Stimulated activated CD8-positive, alpha-beta memory T cell treated with anti-CD3 and anti-CD28 coated beads, Interleukin-2, amount 100 ng/mL, for 48 hours (primary cell): ENCODE data around the gene TUBB4A.

ENCODE experiments used
- DNase-seq, 2 donors: peaks; one replicate each; pipeline ENCODE4 v3.0.0-alpha.2; 2020; ENCODE audit warnings: low read depth in 2 of 2

The TUBB4A gene

GRCh38 chr19:6467384-6467783 lies 34.7 kb downstream of the TUBB4A start:
- no peak for DNase-seq

- no peak for DNase-seq
Measured at GRCh38 chr19:6466526-6467248, 35.4 kb downstream of the TUBB4A start.

GRCh38 chr19:6465663-6466062 lies 36.4 kb downstream of the TUBB4A start:
- no peak for DNase-seq

- no peak for DNase-seq
Measured at GRCh38 chr19:6465006-6465405, 37.1 kb downstream of the TUBB4A start.

- peak in 1 of 2 donors; percentile 20 for DNase-seq
Measured at GRCh38 chr19:6464070-6464873, 37.8 kb downstream of the TUBB4A start, which contains the start of gene CRB3. Gene CRB3 (plus strand): TSS chr19:6464271. CDS start chr19:6464702, 431 bp downstream.

- peak; percentile 96 to 97 for DNase-seq
Measured at GRCh38 chr19:6460099-6460884, 41.8 kb downstream of the TUBB4A start.

- peak in 1 of 2 donors; percentile 46 for DNase-seq
Measured at GRCh38 chr19:6459262-6460098, 42.6 kb downstream of the TUBB4A start, which contains the start of gene SLC25A23. Gene SLC25A23 (minus strand): TSS chr19:6459792. CDS start chr19:6459628, 164 bp downstream.

GRCh38 chr19:6458695-6459261 lies 43.3 kb downstream of the TUBB4A start:
- no peak for DNase-seq

- no peak for DNase-seq
Measured at GRCh38 chr19:6457958-6458694, 44.0 kb downstream of the TUBB4A start.

GRCh38 chr19:6455924-6456323 lies 46.2 kb downstream of the TUBB4A start:
- DNase-seq, result no peak

- no peak for DNase-seq
Measured at GRCh38 chr19:6453951-6454565, 48.1 kb downstream of the TUBB4A start.

- DNase-seq, result no peak
Measured at GRCh38 chr19:6452899-6453298, 49.2 kb downstream of the TUBB4A start.

GRCh38 chr19:6452223-6452614 lies 49.9 kb downstream of the TUBB4A start:
- DNase-seq, result no peak

- no peak for DNase-seq
Measured at GRCh38 chr19:6451583-6452222, 50.4 kb downstream of the TUBB4A start.

- no peak for DNase-seq
Measured at GRCh38 chr19:6450166-6450565, 51.9 kb downstream of the TUBB4A start.

- DNase-seq, result no peak
Measured at GRCh38 chr19:6448045-6448444, 54.1 kb downstream of the TUBB4A start.

GRCh38 chr19:6446452-6446851 lies 55.7 kb downstream of the TUBB4A start:
- no peak for DNase-seq
